DMS79 treated with DMSO at 0.1 percent for 48 hours (cell line): ENCODE data around the gene TMEM60.
"Not testable (repeated sequence)": the region's sequence is repeated elsewhere in the genome, so short reads cannot be mapped to it uniquely, and the experiment has no call there.

Experiments used
- DNase-seq: peaks from one replicate; lab custom pipeline; 2025; lab: John Stamatoyannopoulos, UW

The TMEM60 gene, protein sequence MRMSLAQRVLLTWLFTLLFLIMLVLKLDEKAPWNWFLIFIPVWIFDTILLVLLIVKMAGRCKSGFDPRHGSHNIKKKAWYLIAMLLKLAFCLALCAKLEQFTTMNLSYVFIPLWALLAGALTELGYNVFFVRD

GRCh38 chr7:77798394-77799077 lies at the start of gene TMEM60, which contains the start of gene PHTF2:
Gene TMEM60, minus strand, starts transcription at chr7:77798434. Its CDS starts 4,061 bp downstream, at chr7:77794373.
Gene PHTF2, plus strand, starts transcription at chr7:77798773.
- peak; percentile 99 for DNase-seq

DNA sequence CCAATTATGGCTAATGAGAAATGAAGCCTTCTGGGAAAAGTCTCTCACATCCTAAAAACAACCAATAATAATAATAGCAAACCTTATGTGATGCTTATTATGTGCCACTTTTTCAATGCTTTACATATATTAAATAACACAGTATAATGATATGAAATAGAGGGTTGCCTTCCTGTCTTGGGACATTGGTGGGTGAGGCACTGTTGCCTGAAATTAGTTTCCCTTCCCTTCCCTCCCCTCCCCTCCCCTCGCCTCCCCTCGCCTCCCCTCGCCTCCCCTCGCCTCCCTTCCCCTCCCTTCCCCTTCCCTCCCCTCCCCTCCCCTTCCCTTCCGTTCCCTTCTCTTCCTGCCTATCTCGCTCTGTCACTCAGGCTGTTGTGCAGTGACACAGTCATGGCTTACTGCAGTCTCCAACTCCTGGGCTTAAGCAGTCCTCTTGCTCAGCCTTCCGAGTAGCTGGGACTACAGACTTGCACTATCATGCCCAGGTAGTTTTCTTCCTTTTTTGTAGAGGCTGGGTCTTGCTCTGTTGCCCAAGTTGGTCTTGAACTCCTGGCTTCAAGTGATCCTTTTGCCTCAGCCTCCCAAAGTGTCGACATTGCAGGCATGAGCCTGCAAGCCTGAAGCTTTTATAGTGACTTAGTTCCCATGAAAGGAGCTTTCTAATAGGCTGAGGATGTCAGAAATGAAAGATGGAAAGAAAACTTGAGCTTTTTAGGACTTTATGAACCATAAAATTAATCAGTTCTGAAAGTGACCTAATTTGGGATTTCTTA lies 48.3 kb upstream of the TMEM60 start:
- DNase-seq = no peak

DNA sequence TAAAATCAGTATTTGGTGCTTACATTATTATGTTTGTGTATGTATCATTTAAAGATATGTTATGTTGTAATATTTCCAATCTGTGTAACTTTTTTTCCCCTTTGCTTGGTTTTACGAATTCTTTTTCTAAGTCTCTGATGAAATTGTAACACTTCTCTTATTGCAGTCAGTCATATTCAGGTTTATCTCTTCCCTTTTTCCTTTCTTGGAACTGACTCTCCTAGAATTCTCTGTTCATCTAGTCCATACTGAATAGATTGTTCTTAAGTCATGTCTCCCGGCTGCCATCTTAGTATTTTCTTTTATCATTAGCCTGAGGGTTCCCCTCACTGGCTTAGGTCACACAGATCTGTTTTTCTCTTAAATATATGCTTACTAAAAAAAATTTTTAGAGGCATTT lies 45.0 kb upstream of the TMEM60 start:
- no peak for DNase-seq

DNA sequence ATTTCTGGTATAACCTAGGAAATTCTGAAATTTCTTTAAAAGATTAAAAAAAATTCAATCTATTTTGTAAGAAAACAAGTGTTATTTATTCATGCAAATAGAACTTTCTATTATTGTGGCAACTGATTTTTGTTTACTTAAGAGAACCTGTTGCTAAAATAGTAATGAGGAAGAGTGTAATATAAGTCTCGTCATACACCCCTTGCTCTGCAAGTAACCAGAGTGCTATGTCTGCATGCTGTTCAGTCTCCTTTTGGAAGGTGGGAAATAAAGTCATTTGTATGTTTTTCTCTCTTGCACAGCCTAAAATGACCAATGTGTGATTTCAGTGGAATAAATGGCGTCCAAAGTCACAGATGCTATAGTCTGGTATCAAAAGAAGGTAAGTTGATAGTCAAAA lies 41.7 kb upstream of the TMEM60 start:
- no peak for DNase-seq

- DNase-seq = no peak
These were observed 40.8 kb upstream of the TMEM60 start for GRCh38 chr7:77838929-77839491.

GRCh38 chr7:77837966-77838365 lies 39.7 kb upstream of the TMEM60 start:
- no peak for DNase-seq

DNA sequence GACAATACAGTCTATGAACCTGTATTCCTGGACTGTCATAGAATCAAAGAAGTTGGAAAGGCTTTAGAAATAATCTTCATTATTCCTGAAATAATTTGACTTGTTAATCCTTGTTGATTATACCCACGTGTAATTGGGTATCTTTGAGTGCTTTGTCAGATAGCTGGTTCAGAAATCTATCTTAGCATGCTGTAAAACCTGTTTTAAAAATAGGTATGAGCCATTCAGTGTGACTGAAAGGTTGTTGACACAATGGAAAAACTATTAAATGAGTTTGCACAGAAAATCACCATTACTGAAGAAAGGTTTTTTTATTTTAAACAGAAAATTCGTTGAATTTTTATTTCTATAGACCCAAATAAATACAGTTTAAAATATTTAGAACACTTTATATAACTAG lies 39.0 kb upstream of the TMEM60 start:
- DNase-seq = no peak

GRCh38 chr7:77836425-77836824 lies 38.2 kb upstream of the TMEM60 start:
- not testable (repeated sequence) for DNase-seq

GRCh38 chr7:77833136-77833535 lies 34.9 kb upstream of the TMEM60 start:
- DNase-seq = no peak

GRCh38 chr7:77831953-77832352 lies 33.7 kb upstream of the TMEM60 start:
- no peak for DNase-seq

DNA sequence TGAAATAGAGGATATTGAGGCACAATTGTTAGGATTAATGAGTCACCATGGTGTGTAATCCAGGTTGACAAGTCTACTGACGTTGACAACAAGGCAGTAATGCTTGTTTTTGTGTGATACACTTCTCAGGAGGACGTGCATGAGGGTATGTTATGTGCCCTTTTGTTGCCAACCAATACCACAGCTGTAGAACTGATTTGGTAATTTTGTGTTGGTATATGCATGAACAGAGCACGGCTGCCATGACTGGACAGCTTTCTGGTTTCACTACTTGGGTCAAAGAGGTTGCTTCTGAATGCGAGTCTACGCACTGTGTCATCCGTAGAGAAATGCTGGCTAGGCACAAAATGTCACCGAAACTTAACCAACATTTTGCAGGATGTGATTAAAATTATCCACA lies 33.2 kb upstream of the TMEM60 start:
- DNase-seq = no peak

DNA sequence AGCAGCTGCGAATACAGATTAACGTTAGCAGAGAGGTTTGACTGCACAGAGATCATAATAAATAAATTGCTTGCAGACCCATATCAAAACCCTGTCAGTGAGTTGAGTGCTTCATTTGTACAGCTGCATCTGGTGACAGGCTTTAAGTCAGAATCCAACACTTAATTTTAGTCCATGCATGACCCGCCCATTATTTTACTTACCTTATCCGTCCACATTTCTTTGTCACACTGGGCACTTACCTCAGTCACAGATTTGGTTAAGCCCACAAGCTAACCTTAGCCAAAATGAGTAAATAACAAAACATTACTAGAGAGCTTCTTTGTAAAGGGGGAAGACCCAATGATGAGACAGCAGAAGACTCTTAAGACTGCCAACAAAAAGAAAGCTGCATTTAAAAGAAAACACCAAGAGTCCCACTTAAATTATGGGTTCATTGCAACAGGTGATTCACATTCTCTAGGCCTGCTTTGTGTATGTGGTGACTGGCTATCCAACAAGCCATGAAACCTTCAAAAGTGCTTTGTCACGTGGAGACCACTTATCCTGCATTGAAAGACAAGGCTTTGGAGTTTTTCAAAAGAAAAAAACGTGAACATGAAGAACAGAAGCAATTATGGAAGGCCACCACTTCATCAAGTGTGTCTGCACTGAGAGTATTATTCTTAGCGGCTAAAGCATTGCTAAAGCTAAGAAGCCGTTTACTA lies 32.6 kb upstream of the TMEM60 start:
- peak; percentile 91 for DNase-seq

- DNase-seq = peak; percentile 84
These were observed 29.8 kb upstream of the TMEM60 start for GRCh38 chr7:77827999-77828398.

DNA sequence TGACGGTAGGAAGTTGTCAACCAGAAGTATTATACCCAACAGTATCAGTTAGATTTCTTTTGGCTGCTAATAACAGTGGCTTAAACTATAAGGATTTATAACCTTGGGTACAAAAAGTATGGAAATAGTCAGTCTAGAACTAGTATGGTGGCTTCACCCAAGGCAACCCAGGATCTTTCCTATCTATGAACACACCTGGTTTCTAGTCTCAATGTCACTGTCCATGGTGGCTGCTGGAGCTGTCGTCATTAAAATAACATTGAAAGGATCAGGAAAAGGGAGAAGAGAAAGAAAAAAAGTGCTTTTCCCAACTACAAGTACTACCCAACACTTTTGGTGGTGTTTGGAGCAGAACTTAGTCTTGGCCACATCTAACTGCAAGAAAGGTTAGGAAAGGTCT lies 28.1 kb upstream of the TMEM60 start:
- DNase-seq = no peak

DNA sequence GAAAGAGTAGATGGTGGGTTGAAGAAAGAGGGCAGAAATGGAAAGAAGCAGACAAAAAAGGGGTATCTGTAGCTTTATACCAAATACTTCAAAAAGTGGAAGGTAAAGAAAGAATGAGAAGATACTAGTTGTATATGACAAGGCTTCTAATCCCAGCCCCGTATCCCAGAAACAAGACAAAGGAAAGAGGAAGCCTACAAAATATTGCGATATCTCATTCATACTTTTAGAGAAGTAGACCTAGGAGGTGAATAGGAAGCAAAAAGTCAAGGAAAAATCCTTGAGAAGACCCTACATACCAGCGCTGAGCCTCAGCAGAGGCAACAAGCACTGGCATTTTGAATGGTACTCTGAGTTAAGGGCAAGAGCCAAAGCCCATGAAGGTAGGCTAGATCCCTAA lies 26.9 kb upstream of the TMEM60 start:
- DNase-seq = no peak

DNA sequence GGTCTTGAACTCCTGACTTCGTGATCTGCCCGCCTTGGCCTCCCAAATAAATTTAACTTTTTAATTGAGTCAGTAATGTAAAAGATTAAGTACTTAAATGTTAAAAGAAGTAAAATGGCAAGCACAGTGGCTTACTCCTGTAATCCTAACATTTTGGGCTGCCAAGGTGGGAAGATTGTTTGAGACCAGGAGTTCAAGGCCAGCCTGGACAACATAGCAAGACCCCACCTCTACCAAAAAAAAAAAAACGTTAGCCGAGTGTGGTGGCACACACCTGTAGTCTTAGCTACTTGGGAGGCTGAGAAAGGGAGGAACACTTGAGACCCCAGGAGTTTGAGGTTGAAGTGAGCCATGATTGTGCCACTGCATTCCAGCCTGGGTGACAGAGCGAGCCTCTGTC lies 26.4 kb upstream of the TMEM60 start:
- no peak for DNase-seq

DNA sequence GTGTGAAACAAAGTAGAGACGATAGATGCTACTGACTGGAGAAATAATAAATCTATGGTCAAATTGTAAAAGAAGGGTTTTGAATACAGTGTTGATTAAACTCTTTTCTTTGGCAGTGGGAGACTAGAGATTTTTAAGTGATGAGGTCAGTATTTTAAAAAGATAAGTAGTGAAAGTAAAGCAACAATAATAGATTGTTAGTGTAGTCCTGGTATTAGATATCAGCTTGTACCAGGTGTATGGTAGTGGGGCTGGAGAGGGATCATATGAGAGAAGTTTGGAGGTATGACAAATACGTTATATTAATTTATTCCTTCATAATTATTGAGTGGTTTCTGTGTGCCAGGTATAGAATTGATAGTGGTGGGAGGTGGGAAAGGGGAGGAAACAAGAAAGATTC lies 25.6 kb upstream of the TMEM60 start:
- no peak for DNase-seq

DNA sequence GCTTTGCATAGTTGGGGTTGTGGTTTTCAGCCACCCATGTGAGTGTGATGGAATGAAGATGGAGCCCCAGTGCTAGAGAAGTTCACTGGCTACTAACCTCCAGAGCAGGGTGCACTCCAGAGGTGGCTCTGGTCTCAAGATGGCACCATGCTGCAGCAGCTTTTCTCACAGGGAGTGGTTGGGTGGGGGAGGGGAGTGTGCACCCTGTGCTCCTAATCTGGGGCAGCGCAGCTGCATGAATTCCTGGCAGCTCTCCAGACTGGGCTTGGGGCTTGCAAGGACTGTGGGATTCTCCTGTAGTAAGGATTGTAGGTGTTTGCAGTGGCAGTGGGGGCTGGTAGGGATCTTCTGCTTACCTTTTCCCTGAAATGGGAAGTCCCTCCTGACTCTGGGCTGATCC lies 24.0 kb upstream of the TMEM60 start:
- no peak for DNase-seq

- no peak for DNase-seq
These were observed 22.7 kb upstream of the TMEM60 start for GRCh38 chr7:77820967-77821366.

- no peak for DNase-seq
These were observed 20.8 kb upstream of the TMEM60 start for GRCh38 chr7:77819021-77819420.

DNA sequence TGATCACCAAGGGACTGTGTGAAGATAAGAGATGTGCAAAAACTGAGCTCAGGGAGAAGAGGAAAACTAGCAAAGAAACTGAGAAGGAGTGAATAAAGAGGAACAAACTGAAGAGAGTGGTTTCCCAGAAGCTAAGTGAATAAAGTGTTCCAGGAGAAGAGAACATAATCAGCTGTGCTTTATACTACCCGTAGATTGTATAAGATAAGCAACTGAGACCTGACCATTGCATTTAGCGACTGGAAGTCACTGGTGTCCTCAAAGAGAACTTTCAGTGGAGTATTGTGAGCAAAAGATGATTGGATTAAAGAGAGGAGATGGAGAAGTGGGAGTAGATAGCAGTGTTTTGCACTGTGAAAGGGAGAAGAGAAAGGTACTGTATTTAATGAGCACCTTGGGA lies 14.9 kb upstream of the TMEM60 start:
- no peak for DNase-seq

- no peak for DNase-seq
These were observed 14.1 kb upstream of the TMEM60 start for GRCh38 chr7:77812290-77812685.
